OCI-LY1 (cell line): ENCODE measurements around the gene ZFHX3.

Experiments
- H2AFZ ChIP-seq: fragments of 200-600 bp; sonication (generic), shearing (Covaris generic); 2 replicates; pipeline ENCODE4 v1.6.0; 2014; ENCODE audit warnings: antibody characterized with exemption, mild to moderate bottlenecking, low read length
- H3F3A ChIP-seq: fragments of 200-600 bp; sonication (generic), shearing (Covaris generic); 2 replicates; pipeline ENCODE4 v1.6.0; 2014; ENCODE audit warnings: mild to moderate bottlenecking, antibody characterized with exemption, low read length, moderate library complexity; ENCODE audit not compliant: insufficient read depth
- H3K27ac ChIP-seq: fragments of 200-600 bp; sonication (generic); 2 replicates; pipeline ENCODE4 v1.5.1; 2014; ENCODE audit warnings: low read length, mixed run types, mild to moderate bottlenecking, low read depth; ENCODE audit not compliant: poor library complexity, severe bottlenecking
- H3K27me3 ChIP-seq: fragments of 200-600 bp; sonication (generic); 2 replicates; pipeline ENCODE4 v1.6.0; 2014; ENCODE audit warnings: antibody characterized with exemption, mild to moderate bottlenecking, low read length, moderate library complexity; ENCODE audit not compliant: insufficient read depth
- H3K36me3 ChIP-seq: fragments of 200-600 bp; sonication (generic); 2 replicates; pipeline ENCODE4 v1.6.1; 2014; ENCODE audit warnings: mild to moderate bottlenecking, antibody characterized with exemption, low read length, moderate library complexity, mixed read lengths; ENCODE audit not compliant: insufficient read depth
- H3K4me1 ChIP-seq: fragments of 200-600 bp; sonication (generic); 2 replicates; pipeline ENCODE4 v1.5.1; 2014; ENCODE audit warnings: mild to moderate bottlenecking, low read length, moderate library complexity; ENCODE audit not compliant: insufficient read depth, severe bottlenecking
- H3K4me2 ChIP-seq: fragments of 200-600 bp; sonication (generic), shearing (Covaris generic); 2 replicates; pipeline ENCODE4 v1.6.1; 2014; ENCODE audit warnings: low read length
- H3K4me3 ChIP-seq: fragments of 200-600 bp; sonication (generic); 2 replicates; pipeline ENCODE4 v1.5.1; 2014; ENCODE audit warnings: low read length, low read depth, mild to moderate bottlenecking, mixed read lengths; ENCODE audit not compliant: poor library complexity, severe bottlenecking
- H3K79me2 ChIP-seq: fragments of 200-600 bp; shearing (Covaris generic); 2 replicates; pipeline ENCODE4 v1.6.1; 2016; ENCODE audit warnings: mixed run types, low read length, mixed read lengths; ENCODE audit not compliant: insufficient read depth
- H3K9ac ChIP-seq: fragments of 200-600 bp; sonication (generic), shearing (Covaris generic); 2 replicates; pipeline ENCODE4 v1.6.1; 2014; ENCODE audit warnings: mild to moderate bottlenecking, low read length, mixed read lengths
- H3K9me2 ChIP-seq: fragments of 200-600 bp; sonication (generic), shearing (Covaris generic); 2 replicates; pipeline ENCODE4 v1.6.1; 2014; ENCODE audit warnings: low read depth, mild to moderate bottlenecking, low read length, mixed read lengths
- H3K9me3 ChIP-seq: fragments of 200-600 bp; shearing (Covaris generic); 2 replicates; pipeline ENCODE4 v1.6.1; 2014; ENCODE audit warnings: low read length, mixed read lengths
- H4K20me1 ChIP-seq: fragments of 200-600 bp; sonication (generic), shearing (Covaris generic); 2 replicates; pipeline ENCODE4 v1.6.0; 2016; ENCODE audit warnings: mild to moderate bottlenecking, low read length; ENCODE audit not compliant: insufficient read depth
- CTCF ChIP-seq: fragments of 200-600 bp; sonication (generic), shearing (Covaris generic); IDR thresholded peaks from 2 replicates; pipeline ENCODE4 v1.5.1; 2017; ENCODE audit warnings: mild to moderate bottlenecking, antibody characterized with exemption, low read length, moderate library complexity, mixed read lengths
- EZH2 ChIP-seq: fragments of 200-600 bp; sonication (generic), shearing (Covaris generic); IDR thresholded peaks from 2 replicates; pipeline ENCODE4 v1.8.0; 2017; ENCODE audit warnings: borderline replicate concordance, mixed run types, mild to moderate bottlenecking, antibody characterized with exemption, low read length, moderate library complexity, mixed read lengths

The ZFHX3 gene

GRCh38 chr16:73013974-73014373 is 34.0 kb downstream of the ZFHX3 start:
- H3K4me1 ChIP-seq = no peaks in the 10 kb centered on the region

GRCh38 chr16:73012341-73012740 is 35.6 kb downstream of the ZFHX3 start:
- Histone ChIP-seq H3K4me3 (no peak overlapping the region), H3K9me2 (no peaks in the 10 kb centered on the region), H3K9me3 (no peaks in the 10 kb centered on the region), H3K79me2 (no peaks in the 10 kb centered on the region), H3K36me3 (no peaks in the 10 kb centered on the region), H3K27me3 (no peaks in the 10 kb centered on the region), H2AFZ (no peak overlapping the region), H3K4me2 (no peak overlapping the region), H3K27ac (no peak overlapping the region), H3F3A (no peaks in the 10 kb centered on the region), H4K20me1 (no peaks in the 10 kb centered on the region), H3K4me1 (no peaks in the 10 kb centered on the region), H3K9ac (no peak overlapping the region)
- TF ChIP-seq EZH2 (no peak), CTCF (no peak)

More at GRCh38 chr16:73013974-73014373, 34.0 kb downstream of the ZFHX3 start:
- H3K9me3 ChIP-seq = no peaks in the 10 kb centered on the region
- no peaks in the 10 kb centered on the region for H3K9me2 ChIP-seq
- no peak overlapping the region for H3K4me2 ChIP-seq
- H3K79me2 ChIP-seq = no peaks in the 10 kb centered on the region
- no peak overlapping the region for H3K27ac ChIP-seq
- H3F3A ChIP-seq = no peaks in the 10 kb centered on the region
- no peak for TF ChIP-seq EZH2
- TF ChIP-seq CTCF = no peak
- H3K9ac ChIP-seq = no peak overlapping the region
- H3K36me3 ChIP-seq = no peaks in the 10 kb centered on the region
- no peak overlapping the region for H2AFZ ChIP-seq
- no peak overlapping the region for H3K4me3 ChIP-seq
- H3K27me3 ChIP-seq = no peaks in the 10 kb centered on the region
- H4K20me1 ChIP-seq = no peaks in the 10 kb centered on the region

GRCh38 chr16:73011926-73012325 is 36.0 kb downstream of the ZFHX3 start:
- H3K4me3 ChIP-seq = no peak overlapping the region
- no peak for TF ChIP-seq CTCF
- TF ChIP-seq EZH2 = no peak
- no peak overlapping the region for H3K27ac ChIP-seq
- H3K4me1 ChIP-seq = no peaks in the 10 kb centered on the region
- no peak overlapping the region for H3K9ac ChIP-seq
- no peaks in the 10 kb centered on the region for H3K79me2 ChIP-seq
- H4K20me1 ChIP-seq = no peaks in the 10 kb centered on the region
- no peaks in the 10 kb centered on the region for H3K36me3 ChIP-seq
- no peaks in the 10 kb centered on the region for H3F3A ChIP-seq
- no peaks in the 10 kb centered on the region for H3K27me3 ChIP-seq
- H2AFZ ChIP-seq = no peak overlapping the region
- H3K9me3 ChIP-seq = no peaks in the 10 kb centered on the region
- no peaks in the 10 kb centered on the region for H3K9me2 ChIP-seq
- no peak overlapping the region for H3K4me2 ChIP-seq
